H1 (cell line): ENCODE results near the gene PLCB1. TPM values are rescaled to one million over a fixed set of nuclear protein-coding genes. Genes with fewer than 3 reads are reported as not detected.

ENCODE experiments used
- CTCF ChIA-PET: fragments of 300-600 bp; sonication (Branson Sonifier 250); formaldehyde crosslinking; loops from one replicate; lab custom pipeline; 2021; ENCODE audit not compliant: partially characterized antibody; lab: Charles Lee
- POLR2A ChIA-PET: fragments of 300-600 bp; sonication (Branson Sonifier 250); formaldehyde crosslinking; loops from one replicate; lab custom pipeline; 2021; ENCODE audit warnings: inconsistent platforms; ENCODE audit not compliant: partially characterized antibody; lab: Charles Lee
- DNase-seq, 2 experiments: peaks; one replicate each; pipeline versions ENCODE4 v3.0.0 to v3.0.0-alpha.2; 2010 to 2022; ENCODE audit warnings: low spot score in 2 of 2, low read depth in 1 of 2, mixed read lengths in 1 of 2
- FAIRE-seq: peaks from 2 replicates; lab custom pipeline; 2011; peaks lifted over from hg19 to GRCh38; lab: Jason Lieb, UNC
- H2AFZ ChIP-seq: 2 replicates; pipeline ENCODE4 v1.8.1; 2012; ENCODE audit warnings: low read length, inconsistent platforms
- H2AK5ac ChIP-seq: 2 replicates; pipeline ENCODE4 v1.6.1; 2013; ENCODE audit warnings: low read depth, low read length
- H2BK120ac ChIP-seq: replicated peaks from 2 replicates; pipeline ENCODE3; 2013; ENCODE audit warnings: low read depth, low read length, inconsistent platforms
- H2BK12ac ChIP-seq: 2 replicates; pipeline ENCODE4 v1.6.1; 2013; ENCODE audit warnings: low read depth, low read length
- H2BK15ac ChIP-seq: 2 replicates; pipeline ENCODE4 v1.6.1; 2013; ENCODE audit warnings: low read length
- H2BK20ac ChIP-seq: 2 replicates; pipeline ENCODE4 v1.6.1; 2013; ENCODE audit warnings: low read length
- H2BK5ac ChIP-seq: 2 replicates; pipeline ENCODE4 v1.6.1; 2013; ENCODE audit warnings: low read depth, low read length
- H3K14ac ChIP-seq: 2 replicates; pipeline ENCODE4 v1.6.1; 2013; ENCODE audit warnings: inconsistent platforms; ENCODE audit not compliant: insufficient read length
- H3K18ac ChIP-seq: 2 replicates; pipeline ENCODE4 v1.6.1; 2013; ENCODE audit warnings: low read length; ENCODE audit errors: extremely low read depth
- H3K23ac ChIP-seq: 2 replicates; pipeline ENCODE4 v1.6.1; 2013; ENCODE audit warnings: inconsistent platforms; ENCODE audit not compliant: insufficient read length
- H3K23me2 ChIP-seq: 2 replicates; pipeline ENCODE4 v1.6.1; 2013; ENCODE audit warnings: low read depth, low read length
- H3K27ac ChIP-seq: 2 replicates; pipeline ENCODE4 v1.6.1; 2011; ENCODE audit warnings: low read depth, low read length, inconsistent platforms
- H3K27me3 ChIP-seq, 4 experiments: replicated peaks in 1 of 4; 1 replicate in 1 of 4; 2 replicates in 3 of 4; pipeline versions ENCODE4 v1.6.1 to v1.8.1; 2011 to 2013; ENCODE audit warnings: low read length in 3 of 4, mild to moderate bottlenecking in 3 of 4, inconsistent platforms in 2 of 4, mixed read lengths in 2 of 4, moderate library complexity in 1 of 4; ENCODE audit not compliant: control insufficient read depth in 3 of 4, insufficient read depth in 3 of 4; ENCODE audit errors: extremely low read depth in 1 of 4
- H3K36me3 ChIP-seq, 4 experiments: 2 replicates each; pipeline versions ENCODE4 v1.6.1 to v1.8.1; 2011 to 2013; ENCODE audit warnings: mild to moderate bottlenecking in 4 of 4, low read length in 3 of 4, moderate library complexity in 2 of 4, control low read depth in 1 of 4, inconsistent platforms in 1 of 4; ENCODE audit not compliant: insufficient read depth in 4 of 4, control insufficient read depth in 2 of 4
- H3K4ac ChIP-seq: replicated peaks from 2 replicates; pipeline ENCODE3; 2013; ENCODE audit warnings: low read length, low read depth, mixed read lengths, inconsistent platforms; ENCODE audit not compliant: insufficient read length
- H3K4me1 ChIP-seq, 4 experiments: replicated peaks in 1 of 4; 1 replicate in 1 of 4; 2 replicates in 3 of 4; pipeline versions ENCODE4 v1.6.1 to v1.8.1; 2011 to 2013; ENCODE audit warnings: low read length in 3 of 4, inconsistent platforms in 2 of 4, mixed read lengths in 1 of 4; ENCODE audit not compliant: insufficient read depth in 4 of 4, control insufficient read depth in 3 of 4
- H3K4me2 ChIP-seq, 2 experiments: 2 replicates each; pipeline versions ENCODE4 v1.6.1 to v1.8.1; 2011 to 2013; ENCODE audit warnings: low read depth in 2 of 2, low read length in 2 of 2, control low read depth in 1 of 2, inconsistent platforms in 1 of 2, mild to moderate bottlenecking in 1 of 2; ENCODE audit not compliant: insufficient read depth in 1 of 2
- H3K4me3 ChIP-seq, 4 experiments: fragments of 200-600, 300-600 bp in 1 of 4; sonication (generic), shearing (Covaris generic), sonication (Bioruptor Twin) in 1 of 4; 2 replicates each; pipeline versions ENCODE4 v1.5.1 to v1.8.1; 2011 to 2016; ENCODE audit warnings: low read length in 4 of 4, low read depth in 3 of 4, control low read depth in 2 of 4, inconsistent platforms in 2 of 4, mild to moderate bottlenecking in 2 of 4, mixed read lengths in 1 of 4, moderate library complexity in 1 of 4; ENCODE audit not compliant: insufficient read depth in 2 of 4; ENCODE audit errors: extremely low read depth in 1 of 4
- H3K56ac ChIP-seq: replicated peaks from 2 replicates; pipeline ENCODE3; 2013; ENCODE audit warnings: low read depth, mild to moderate bottlenecking, mixed read lengths, low read length, inconsistent platforms; ENCODE audit not compliant: insufficient read length
- H3K79me1 ChIP-seq: 2 replicates; pipeline ENCODE4 v1.6.1; 2013; ENCODE audit warnings: low read depth, low read length, control low read depth
- H3K79me2 ChIP-seq, 2 experiments: 2 replicates each; pipeline versions ENCODE4 v1.6.1 to v1.8.1; 2012 to 2013; ENCODE audit warnings: low read length in 2 of 2, mild to moderate bottlenecking in 2 of 2, inconsistent platforms in 1 of 2; ENCODE audit not compliant: insufficient read depth in 2 of 2, control insufficient read depth in 1 of 2
- H3K9ac ChIP-seq, 4 experiments: replicated peaks in 1 of 4; 1 replicate in 1 of 4; 2 replicates in 3 of 4; pipeline versions ENCODE4 v1.6.1 to v1.8.1; 2011 to 2013; ENCODE audit warnings: low read depth in 3 of 4, low read length in 3 of 4, control low read depth in 2 of 4, mild to moderate bottlenecking in 2 of 4, moderate library complexity in 2 of 4, inconsistent platforms in 1 of 4; ENCODE audit errors: extremely low read depth in 1 of 4
- H3K9me3 ChIP-seq, 2 experiments: 2 replicates each; pipeline versions ENCODE4 v1.6.1 to v1.8.1; 2012 to 2013; ENCODE audit warnings: mild to moderate bottlenecking in 2 of 2, moderate library complexity in 2 of 2, control low read depth in 1 of 2, inconsistent platforms in 1 of 2, low read depth in 1 of 2, low read length in 1 of 2, mixed read lengths in 1 of 2; ENCODE audit not compliant: insufficient read depth in 2 of 2
- H4K20me1 ChIP-seq, 2 experiments: replicated peaks in 1 of 2; 2 replicates each; pipeline versions ENCODE3 to v1.8.1; 2011 to 2013; ENCODE audit warnings: inconsistent platforms in 2 of 2, low read length in 2 of 2, mild to moderate bottlenecking in 1 of 2; ENCODE audit not compliant: insufficient read depth in 2 of 2, control insufficient read depth in 1 of 2
- H4K5ac ChIP-seq: 2 replicates; pipeline ENCODE4 v1.6.1; 2013; ENCODE audit warnings: low read length, low read depth, mixed read lengths, inconsistent platforms; ENCODE audit not compliant: insufficient read length
- H4K8ac ChIP-seq: 2 replicates; pipeline ENCODE4 v1.8.0; 2013; ENCODE audit warnings: mild to moderate bottlenecking, moderate library complexity, low read length, inconsistent platforms; ENCODE audit not compliant: insufficient read depth; ENCODE audit errors: extremely low read depth
- H4K91ac ChIP-seq: replicated peaks from 2 replicates; pipeline ENCODE3; 2013; ENCODE audit warnings: low read length, mixed read lengths, inconsistent platforms; ENCODE audit not compliant: insufficient read length
- CHD1 ChIP-seq: IDR thresholded peaks from 2 replicates; pipeline ENCODE4 v1.6.1; 2012; ENCODE audit warnings: low read depth, low read length, improper control_type of control experiment
- CHD2 ChIP-seq: IDR thresholded peaks from 2 replicates; pipeline ENCODE4 v1.6.1; 2012; ENCODE audit warnings: low read length, improper control_type of control experiment
- CREB1 ChIP-seq: IDR thresholded peaks from 2 replicates; pipeline ENCODE4 v1.6.1; 2012; ENCODE audit warnings: inconsistent platforms
- CTBP2 ChIP-seq: IDR thresholded peaks from 2 replicates; pipeline ENCODE4 v1.7.0; 2011; ENCODE audit warnings: borderline replicate concordance, mild to moderate bottlenecking, moderate library complexity, mixed read lengths, low read length; ENCODE audit not compliant: insufficient read depth, insufficient read length
- JUN ChIP-seq: IDR thresholded peaks from 2 replicates; pipeline ENCODE4 v1.6.1; 2011; ENCODE audit warnings: low read depth, mild to moderate bottlenecking, improper control_type of control experiment, low read length
- RXRA ChIP-seq: IDR thresholded peaks from 2 replicates; pipeline ENCODE4 v1.6.1; 2011; ENCODE audit warnings: low read depth, mild to moderate bottlenecking, low read length, moderate library complexity; ENCODE audit not compliant: insufficient read depth
- SIX5 ChIP-seq: IDR thresholded peaks from 2 replicates; pipeline ENCODE4 v1.6.1; 2011; ENCODE audit warnings: mild to moderate bottlenecking, low read depth, low read length
- TBP ChIP-seq: IDR thresholded peaks from 2 replicates; pipeline ENCODE4 v1.6.1; 2011; ENCODE audit warnings: low read depth, low read length, improper control_type of control experiment
- YY1 ChIP-seq: IDR thresholded peaks from 2 replicates; pipeline ENCODE4 v1.6.1; 2011; ENCODE audit warnings: low read depth, mild to moderate bottlenecking, low read length
- WGBS, 2 experiments: shearing (Covaris generic) in 1 of 2; methylation state at CpG; one replicate each; pipeline versions ENCODE4 v1.1.6 to v1.1.7; 2013 to 2015; ENCODE audit warnings: low lambda C conversion rate in 2 of 2, mixed read lengths in 2 of 2, inconsistent platforms in 1 of 2, low coverage in 1 of 2, missing lambda C conversion rate in 1 of 2; ENCODE audit not compliant: insufficient replicate concordance in 2 of 2, insufficient coverage in 1 of 2, insufficient read length in 1 of 2; ENCODE audit errors: extremely low coverage in 1 of 2, missing lambda C conversion rate in 1 of 2; 5-methylcytosine and 5-hydroxymethylcytosine counted together
- polyA plus RNA-seq, 7 experiments: library from polyadenylated mRNA; depleted of rRNA in 3 of 7; stranded (reverse) in 5 of 7; unstranded in 2 of 7; fragments of >200 nt in 5 of 7; fragments of 200-250 nt in 2 of 7; gene quantifications; 1 replicate in 5 of 7; 2 replicates in 1 of 7; 4 replicates in 1 of 7; pipeline versions ENCODE4 v1.2.1 to v1.2.3, GENCODE V29; 2011 to 2013; ENCODE audit warnings: missing spikeins in 2 of 7, mixed read lengths in 2 of 7
- total RNA-seq: library from RNA; stranded (reverse); fragmentation: NEBNext Ultra II Directional; extraction: Animal tissue kit (Norgen Biotek cat#: 25700); gene quantifications from 2 replicates; pipeline ENCODE4 v1.2.1, GENCODE V29; 2021
- TF ChIP-seq, protein P1 (sequence below), 3 experiments: IDR thresholded peaks; 1 replicate in 2 of 3; 2 replicates in 1 of 3; pipeline versions ENCODE4 v1.5.1 to v1.6.1; 2011; ENCODE audit warnings: low read length in 3 of 3, mild to moderate bottlenecking in 3 of 3, inconsistent platforms in 2 of 3, low read depth in 1 of 3, moderate library complexity in 1 of 3; ENCODE audit not compliant: insufficient read depth in 1 of 3; ENCODE audit errors: control extremely low read depth in 1 of 3
- TF ChIP-seq, protein P2 (sequence below): IDR thresholded peaks from 2 replicates; pipeline ENCODE4 v1.6.1; 2012; ENCODE audit warnings: inconsistent platforms

Gene PLCB1
- total and polyA plus RNA-seq, 2 of the 8 experiments (the other 6 are each of a cell fraction or from before 2014, with no cell fraction given): 2.6 to 9.1 TPM

GRCh38 chr20:8470156-8470555 is 338.1 kb downstream of the PLCB1 start:
- Histone ChIP-seq H3K18ac (no peak overlapping the region), H3K79me1 (no peaks in the 10 kb centered on the region), H3K36me3 (no peaks in the 10 kb centered on the region), H2AK5ac (no peak overlapping the region), H3K27me3 (no peaks in the 10 kb centered on the region), H3K79me2 (no peaks in the 10 kb centered on the region), H4K20me1 (no peaks in the 10 kb centered on the region), H3K23me2 (no peaks in the 10 kb centered on the region)
- CTCF ChIA-PET: interaction anchor here (1.1 to 1.4 kb wide), 4 partner anchors 9 to 251 kb away, joined by 3 to 5 read pairs (median 3); no protein-coding TSS in a partner anchor
- TF ChIP-seq YY1 (no peak), SIX5 (no peak), CREB1 (no peak), JUN (no peak), CTBP2 (no peak), RXRA (no peak), CHD1 (no peak), TBP (no peak), CHD2 (no peak)
- TF ChIP-seq, protein P1, sequence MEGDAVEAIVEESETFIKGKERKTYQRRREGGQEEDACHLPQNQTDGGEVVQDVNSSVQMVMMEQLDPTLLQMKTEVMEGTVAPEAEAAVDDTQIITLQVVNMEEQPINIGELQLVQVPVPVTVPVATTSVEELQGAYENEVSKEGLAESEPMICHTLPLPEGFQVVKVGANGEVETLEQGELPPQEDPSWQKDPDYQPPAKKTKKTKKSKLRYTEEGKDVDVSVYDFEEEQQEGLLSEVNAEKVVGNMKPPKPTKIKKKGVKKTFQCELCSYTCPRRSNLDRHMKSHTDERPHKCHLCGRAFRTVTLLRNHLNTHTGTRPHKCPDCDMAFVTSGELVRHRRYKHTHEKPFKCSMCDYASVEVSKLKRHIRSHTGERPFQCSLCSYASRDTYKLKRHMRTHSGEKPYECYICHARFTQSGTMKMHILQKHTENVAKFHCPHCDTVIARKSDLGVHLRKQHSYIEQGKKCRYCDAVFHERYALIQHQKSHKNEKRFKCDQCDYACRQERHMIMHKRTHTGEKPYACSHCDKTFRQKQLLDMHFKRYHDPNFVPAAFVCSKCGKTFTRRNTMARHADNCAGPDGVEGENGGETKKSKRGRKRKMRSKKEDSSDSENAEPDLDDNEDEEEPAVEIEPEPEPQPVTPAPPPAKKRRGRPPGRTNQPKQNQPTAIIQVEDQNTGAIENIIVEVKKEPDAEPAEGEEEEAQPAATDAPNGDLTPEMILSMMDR (IDR thresholded peaks at IDR 0.05; ENCODE audit: control extremely low read depth in 1 of 3, insufficient read depth in 1 of 3, low read depth in 1 of 3, low read length in 3 of 3): no peak
- TF ChIP-seq, protein P2, sequence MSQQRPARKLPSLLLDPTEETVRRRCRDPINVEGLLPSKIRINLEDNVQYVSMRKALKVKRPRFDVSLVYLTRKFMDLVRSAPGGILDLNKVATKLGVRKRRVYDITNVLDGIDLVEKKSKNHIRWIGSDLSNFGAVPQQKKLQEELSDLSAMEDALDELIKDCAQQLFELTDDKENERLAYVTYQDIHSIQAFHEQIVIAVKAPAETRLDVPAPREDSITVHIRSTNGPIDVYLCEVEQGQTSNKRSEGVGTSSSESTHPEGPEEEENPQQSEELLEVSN: no peak
- TF ChIP-seq, all 59 proteins: peak for 0
- Histone ChIP-seq H3K14ac (no peak overlapping the region), H3K4me1 (peaks cover 0 to 2% (median 0%) of the 10 kb centered on the region in 4 experiments; a peak in 2 of 7 replicates), H3K4ac (no peak overlapping the region), H3K9me3 (no peaks in the 10 kb centered on the region), H4K91ac (no peak overlapping the region), H2BK5ac (no peak overlapping the region), H3K4me3 (no peak overlapping the region), H2BK12ac (no peak overlapping the region), H3K4me2 (no peak overlapping the region), H2BK120ac (no peak overlapping the region), H2BK20ac (no peak overlapping the region), H3K56ac (no peak overlapping the region), H3K9ac (no peak overlapping the region), H2BK15ac (no peak overlapping the region), H3K23ac (no peak overlapping the region), H3K27ac (no peak overlapping the region), H4K8ac (no peak overlapping the region), H4K5ac (no peak overlapping the region), H2AFZ (no peak overlapping the region)
- POLR2A ChIA-PET: no interaction called here
- DNase-seq (no peak), FAIRE-seq (no peak)
- 95% methylated on average over 1 of the region's 1 CpG; no CpG with 5 or more reads in 1 of the 2 experiments for WGBS, 2 experiments
